Bronchial epithelial cell (primary cell): ENCODE data around the gene RBMS1. TPM values are rescaled to one million over a fixed set of nuclear protein-coding genes. Genes with fewer than 3 reads are reported as not detected.

ENCODE experiments used
- DNase-seq: peaks from one replicate; pipeline ENCODE4 v3.0.0-alpha.2; 2010; ENCODE audit warnings: low read depth
- FAIRE-seq: peaks from 2 replicates; lab custom pipeline; 2011; peaks lifted over from hg19 to GRCh38; lab: Jason Lieb, UNC
- H3K27me3 ChIP-seq: 2 replicates; pipeline ENCODE4 v1.5.1; 2011; ENCODE audit warnings: low read length; ENCODE audit not compliant: control insufficient read depth, insufficient read depth
- H3K36me3 ChIP-seq: 2 replicates; pipeline ENCODE4 v1.5.1; 2011; ENCODE audit warnings: low read length; ENCODE audit not compliant: control insufficient read depth, insufficient read depth
- H3K4me3 ChIP-seq: 2 replicates; pipeline ENCODE4 v1.5.1; 2011; ENCODE audit warnings: mild to moderate bottlenecking, low read depth, low read length, control low read depth
- total RNA-seq: library from RNA; depleted of rRNA; stranded (reverse); fragments of >200 nt; gene quantifications from 2 replicates; pipeline ENCODE4 v1.2.1, GENCODE V29; 2014
- TF ChIP-seq, protein P1 (sequence below): IDR thresholded peaks from 2 replicates; pipeline ENCODE4 v1.5.1; 2011; ENCODE audit warnings: mild to moderate bottlenecking, moderate library complexity, low read length, control low read depth, inconsistent platforms; ENCODE audit not compliant: insufficient read depth, severe bottlenecking

Gene RBMS1
- total RNA-seq, 1 donor from 2014 or later = 30.0 TPM

DNA sequence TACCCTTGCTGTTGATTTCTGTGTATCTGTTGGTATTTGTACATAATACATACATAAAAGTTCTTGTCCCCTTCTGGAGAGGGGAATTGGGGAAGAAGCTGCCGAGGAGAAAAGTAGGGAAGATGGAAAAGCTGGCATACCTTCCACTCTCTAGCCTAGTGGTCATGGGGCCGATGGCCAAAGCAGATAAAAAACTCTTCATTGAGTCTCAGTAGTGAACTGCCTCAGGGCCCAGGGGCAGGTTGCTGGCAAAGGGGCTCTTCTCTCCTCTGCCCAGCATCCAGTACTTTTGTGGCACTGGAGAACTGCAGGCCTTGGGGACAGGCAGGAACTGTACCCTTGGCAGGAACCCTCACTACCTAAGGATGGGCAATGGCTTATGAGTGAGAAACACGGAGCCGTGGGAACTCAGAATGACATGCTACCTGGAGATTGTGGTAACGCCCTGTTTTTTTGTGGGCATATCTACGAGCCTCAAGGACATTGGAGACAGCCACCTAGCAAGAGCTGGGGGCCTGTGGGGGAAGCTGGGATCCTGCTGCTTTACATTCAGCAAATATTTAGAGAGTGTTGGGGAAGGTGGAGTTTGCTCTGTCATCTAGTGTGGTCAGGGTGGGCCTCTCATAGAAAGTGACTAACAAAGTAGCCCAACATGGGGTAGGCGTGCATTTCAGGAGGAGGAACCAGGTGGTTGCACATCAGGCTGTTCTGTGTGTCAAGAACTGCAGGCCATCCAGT is 270.9 kb downstream of the RBMS1 start:
- Histone ChIP-seq H3K36me3 (no peaks in the 10 kb centered on the region), H3K27me3 (no peaks in the 10 kb centered on the region), H3K4me3 (no peak overlapping the region)
- TF ChIP-seq, protein P1, sequence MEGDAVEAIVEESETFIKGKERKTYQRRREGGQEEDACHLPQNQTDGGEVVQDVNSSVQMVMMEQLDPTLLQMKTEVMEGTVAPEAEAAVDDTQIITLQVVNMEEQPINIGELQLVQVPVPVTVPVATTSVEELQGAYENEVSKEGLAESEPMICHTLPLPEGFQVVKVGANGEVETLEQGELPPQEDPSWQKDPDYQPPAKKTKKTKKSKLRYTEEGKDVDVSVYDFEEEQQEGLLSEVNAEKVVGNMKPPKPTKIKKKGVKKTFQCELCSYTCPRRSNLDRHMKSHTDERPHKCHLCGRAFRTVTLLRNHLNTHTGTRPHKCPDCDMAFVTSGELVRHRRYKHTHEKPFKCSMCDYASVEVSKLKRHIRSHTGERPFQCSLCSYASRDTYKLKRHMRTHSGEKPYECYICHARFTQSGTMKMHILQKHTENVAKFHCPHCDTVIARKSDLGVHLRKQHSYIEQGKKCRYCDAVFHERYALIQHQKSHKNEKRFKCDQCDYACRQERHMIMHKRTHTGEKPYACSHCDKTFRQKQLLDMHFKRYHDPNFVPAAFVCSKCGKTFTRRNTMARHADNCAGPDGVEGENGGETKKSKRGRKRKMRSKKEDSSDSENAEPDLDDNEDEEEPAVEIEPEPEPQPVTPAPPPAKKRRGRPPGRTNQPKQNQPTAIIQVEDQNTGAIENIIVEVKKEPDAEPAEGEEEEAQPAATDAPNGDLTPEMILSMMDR = no peak
- peak; percentile 56 for DNase-seq
- FAIRE-seq = no peak
